ENCODE data around the gene OOSP1.
"Not testable (repeated sequence)": the region's sequence is repeated elsewhere in the genome, so short reads cannot be mapped to it uniquely, and the experiment has no call there.

The OOSP1 gene

GRCh38 chr11:59960502-59961381 is 22.5 kb downstream of the OOSP1 start:
- no peak for DNase-seq (ENCODE audit: low read depth)

GRCh38 chr11:59962107-59962482 is 23.9 kb downstream of the OOSP1 start:
- no peak for DNase-seq (ENCODE audit: low read depth)

GRCh38 chr11:59963733-59964132 is 25.5 kb downstream of the OOSP1 start, which contains the start of gene OOSP4A:
Gene OOSP4A (plus strand): TSS chr11:59964033. CDS start chr11:59964033, 0 bp downstream.
- DNase-seq (ENCODE audit: low read depth), result no peak

- no peak for DNase-seq (ENCODE audit: low read depth)
Observed at GRCh38 chr11:59965424-59965823, 27.2 kb downstream of the OOSP1 start.

GRCh38 chr11:59966201-59966600 is 28.0 kb downstream of the OOSP1 start:
- DNase-seq (ENCODE audit: low read depth), result no peak

- DNase-seq (ENCODE audit: low read depth), result no peak
Observed at GRCh38 chr11:59967677-59968394, 29.6 kb downstream of the OOSP1 start.

- DNase-seq (ENCODE audit: low read depth), result no peak
Observed at GRCh38 chr11:59968395-59968783, 30.2 kb downstream of the OOSP1 start.

- DNase-seq (ENCODE audit: low read depth), result no peak
Observed at GRCh38 chr11:59973097-59973496, 34.9 kb downstream of the OOSP1 start.

GRCh38 chr11:59981106-59981770 is 43.0 kb downstream of the OOSP1 start:
- no peak for DNase-seq (ENCODE audit: low read depth)

- DNase-seq (ENCODE audit: low read depth), result not testable (repeated sequence)
Observed at GRCh38 chr11:59982037-59982436, 43.8 kb downstream of the OOSP1 start.

- no peak for DNase-seq (ENCODE audit: low read depth)
Observed at GRCh38 chr11:59983212-59983611, 45.0 kb downstream of the OOSP1 start.

- no peak for DNase-seq (ENCODE audit: low read depth)
Observed at GRCh38 chr11:59984368-59984767, 46.1 kb downstream of the OOSP1 start.

- no peak for DNase-seq (ENCODE audit: low read depth)
Observed at GRCh38 chr11:59990421-59990820, 52.2 kb downstream of the OOSP1 start.

GRCh38 chr11:59992425-59992824 is 54.2 kb downstream of the OOSP1 start:
- DNase-seq (ENCODE audit: low read depth), result no peak

GRCh38 chr11:59997800-59998199 is 59.6 kb downstream of the OOSP1 start:
- no peak for DNase-seq (ENCODE audit: low read depth)

GRCh38 chr11:59999691-60000090 is 61.5 kb downstream of the OOSP1 start:
- no peak for DNase-seq (ENCODE audit: low read depth)

GRCh38 chr11:60003729-60004128 is 65.5 kb downstream of the OOSP1 start:
- DNase-seq (ENCODE audit: low read depth), result no peak

- no peak for DNase-seq (ENCODE audit: low read depth)
Observed at GRCh38 chr11:60005360-60005759, 67.1 kb downstream of the OOSP1 start.

Data from activated T-cell treated with anti-CD3 and anti-CD28 coated beads for 1 hour (primary cell).